HG03175 (cell line): ENCODE measurements around the gene HTR3B.
"Not testable (repeated sequence)": the region's sequence is repeated elsewhere in the genome, so short reads cannot be mapped to it uniquely, and the experiment has no call there.

Source experiments
- ATAC-seq: cut with Tn5 transposase; IDR thresholded peaks from one replicate; pipeline ENCODE4 v1.9.1; 2021; ENCODE audit warnings: mild to moderate bottlenecking, moderate library complexity; ENCODE audit not compliant: unreplicated experiment

The HTR3B gene

DNA sequence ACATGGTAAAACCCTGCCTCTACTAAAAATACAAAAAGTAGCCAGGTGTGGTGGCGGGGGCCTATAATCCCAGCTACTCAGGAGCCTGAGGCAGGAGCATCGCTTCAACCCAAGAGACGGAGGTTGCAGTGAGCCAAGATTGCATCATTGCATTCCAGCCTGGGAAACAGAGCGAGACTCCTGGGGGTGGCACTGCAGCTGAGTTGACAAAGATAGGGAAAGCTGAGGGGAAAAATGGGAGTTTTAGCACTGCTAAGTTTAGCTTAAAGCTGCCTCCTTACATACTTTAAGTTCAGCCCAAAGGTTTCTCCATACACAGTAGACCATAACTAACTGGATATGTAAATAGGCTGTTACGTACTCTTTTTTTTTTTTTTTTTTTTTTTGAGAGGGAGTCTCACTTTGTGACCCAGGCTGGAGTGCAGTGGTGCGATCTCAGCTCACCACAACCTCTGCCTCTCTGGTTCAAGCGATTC is 20.2 kb upstream of the HTR3B start:
- ATAC-seq, result no peak

DNA sequence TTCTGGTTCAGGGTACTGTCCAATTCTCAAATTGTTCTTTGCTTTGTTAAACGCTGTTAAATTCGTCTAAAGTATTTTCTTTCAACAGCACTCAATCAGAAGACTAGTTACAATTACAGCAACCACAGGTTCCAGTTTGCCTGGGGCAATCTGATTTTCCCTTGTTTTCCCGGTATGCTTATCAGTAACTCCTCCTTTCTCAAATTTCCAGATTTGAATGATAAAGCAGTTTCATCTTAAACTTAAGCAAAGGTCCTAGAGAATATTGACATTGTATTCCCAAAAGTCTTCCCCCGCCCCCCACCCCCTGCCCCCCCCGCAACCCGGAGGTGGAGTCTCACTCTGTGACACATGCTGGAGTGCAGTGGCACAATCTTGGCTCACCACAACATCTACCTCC is 18.7 kb upstream of the HTR3B start:
- no peak for ATAC-seq

GRCh38 chr11:113888848-113889247 is 15.7 kb upstream of the HTR3B start:
- no peak for ATAC-seq

GRCh38 chr11:113894421-113894996 is 10.1 kb upstream of the HTR3B start:
- ATAC-seq, result no peak

GRCh38 chr11:113895367-113896155 is 9.0 kb upstream of the HTR3B start:
- no peak for ATAC-seq

DNA sequence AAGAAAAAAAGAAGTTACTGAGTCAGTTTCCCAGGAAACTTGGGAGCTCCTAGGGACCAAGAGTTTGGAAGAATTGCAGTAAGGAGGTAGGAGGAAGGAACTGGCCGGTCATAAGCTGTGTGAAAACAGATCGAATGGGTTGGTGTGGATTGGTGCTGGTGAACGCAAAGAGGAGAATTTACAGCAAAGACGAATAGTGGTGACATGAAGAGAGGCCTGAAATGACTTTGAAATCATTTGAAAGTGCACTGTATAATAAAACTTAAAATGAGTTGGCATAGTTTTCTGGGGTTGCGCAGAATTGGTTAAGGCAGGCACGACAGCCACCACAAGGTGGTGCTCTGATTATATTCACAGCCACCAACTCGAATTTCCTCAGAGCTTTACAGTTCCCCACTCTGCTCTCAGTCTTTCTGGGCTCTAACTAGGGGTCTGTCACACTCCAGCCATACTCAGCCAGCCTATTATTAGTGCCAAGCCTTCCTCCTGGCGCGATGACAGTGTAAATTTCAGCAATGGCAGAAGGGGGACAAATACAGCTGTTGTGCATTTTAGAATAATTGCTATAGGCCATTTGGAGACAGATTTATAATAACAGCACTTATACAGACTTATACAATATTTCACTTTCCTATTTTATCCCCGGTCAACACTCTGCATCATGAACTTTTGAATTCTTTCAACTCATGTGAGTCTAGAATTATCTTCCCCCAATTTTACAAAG is 8.3 kb upstream of the HTR3B start:
- ATAC-seq, result no peak

GRCh38 chr11:113901141-113901540 is 3.5 kb upstream of the HTR3B start:
- no peak for ATAC-seq

DNA sequence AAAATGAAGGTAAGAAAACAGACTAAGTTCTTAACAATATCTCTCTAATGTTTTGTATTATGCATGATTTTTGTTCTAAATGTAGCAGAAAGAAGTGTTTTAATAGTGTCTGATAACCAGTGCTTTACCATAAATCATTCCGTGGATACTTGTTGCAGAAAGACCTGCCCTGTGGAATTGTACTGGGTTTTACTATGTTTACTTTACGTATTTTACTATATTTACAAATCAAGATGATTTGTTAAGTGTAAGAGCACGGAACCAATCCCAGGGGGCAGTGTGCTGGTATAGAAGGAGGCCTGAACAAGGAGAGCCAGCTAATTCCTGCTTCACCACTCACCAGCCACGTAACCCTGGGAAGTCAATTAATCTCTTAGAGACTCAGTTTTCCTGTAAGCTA is 1.4 kb downstream of the HTR3B start:
- no peak for ATAC-seq

GRCh38 chr11:113906516-113906915 is 1.9 kb downstream of the HTR3B start:
- ATAC-seq, result no peak

GRCh38 chr11:113907152-113907551 is 2.6 kb downstream of the HTR3B start:
- no peak for ATAC-seq

- no peak for ATAC-seq
These were observed 3.1 kb downstream of the HTR3B start for GRCh38 chr11:113907681-113908080.

GRCh38 chr11:113908098-113908497 is 3.5 kb downstream of the HTR3B start:
- ATAC-seq, result no peak

DNA sequence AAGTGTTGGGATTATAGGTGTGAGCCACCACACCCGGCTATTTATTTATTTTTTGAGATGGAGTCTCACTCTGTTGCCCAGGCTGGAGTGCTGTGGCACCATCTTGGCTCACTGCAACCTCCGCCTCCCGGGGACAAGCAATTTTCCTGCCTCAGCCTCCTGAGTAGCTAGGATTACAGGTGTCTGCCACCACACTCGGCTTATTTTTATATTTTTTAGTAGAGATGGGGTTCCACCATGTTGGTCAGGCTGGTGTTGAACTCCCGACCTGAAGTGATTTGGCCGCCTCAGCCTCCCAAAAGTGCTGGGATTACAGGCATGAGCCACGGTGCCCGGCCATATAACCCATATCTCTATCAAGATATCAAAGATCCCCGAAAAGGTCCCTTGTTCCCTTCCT is 6.9 kb downstream of the HTR3B start:
- not testable (repeated sequence) for ATAC-seq

GRCh38 chr11:113923572-113923971 is 19.0 kb downstream of the HTR3B start:
- no peak for ATAC-seq

- ATAC-seq, result no peak
These were observed 21.9 kb downstream of the HTR3B start for GRCh38 chr11:113926273-113927197.

DNA sequence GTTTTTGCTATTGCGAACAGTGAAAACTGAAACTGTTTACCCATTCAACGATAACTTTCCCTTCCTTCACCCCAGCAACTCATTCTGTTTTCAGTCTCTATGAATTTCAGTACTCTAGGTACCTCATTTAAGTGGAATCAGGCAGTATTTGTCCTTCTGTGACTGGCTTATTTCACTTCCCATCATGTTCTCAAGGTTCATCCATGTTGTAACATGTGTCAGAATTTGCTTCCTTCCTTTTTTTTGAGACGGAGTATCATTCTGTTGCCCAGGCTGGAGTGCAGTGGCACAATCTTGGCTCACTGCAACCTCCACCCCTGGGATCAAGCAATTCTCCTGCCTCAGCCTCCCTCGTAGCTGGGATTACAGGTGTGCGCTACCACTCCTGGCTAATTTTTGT is 23.7 kb downstream of the HTR3B start:
- ATAC-seq, result no peak

DNA sequence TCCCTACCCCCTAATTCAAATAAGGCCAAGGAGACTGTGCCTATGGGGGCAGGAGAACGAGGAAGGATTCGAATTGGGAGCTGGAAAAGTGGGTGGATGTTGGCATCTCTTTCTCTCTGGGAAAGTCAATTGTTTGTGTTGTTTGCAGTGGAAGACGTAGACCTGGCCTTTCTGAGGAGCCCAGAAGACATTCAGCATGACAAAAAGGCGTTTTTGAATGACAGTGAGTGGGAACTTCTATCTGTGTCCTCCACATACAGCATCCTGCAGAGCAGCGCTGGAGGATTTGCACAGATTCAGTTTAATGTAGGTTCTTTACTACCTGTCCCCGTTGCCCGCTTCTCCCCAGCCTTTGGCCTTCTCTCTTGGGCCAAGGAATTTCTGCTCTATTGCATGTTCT is 28.2 kb downstream of the HTR3B start:
- no peak for ATAC-seq

GRCh38 chr11:113934193-113934592 is 29.6 kb downstream of the HTR3B start:
- ATAC-seq, result not testable (repeated sequence)

DNA sequence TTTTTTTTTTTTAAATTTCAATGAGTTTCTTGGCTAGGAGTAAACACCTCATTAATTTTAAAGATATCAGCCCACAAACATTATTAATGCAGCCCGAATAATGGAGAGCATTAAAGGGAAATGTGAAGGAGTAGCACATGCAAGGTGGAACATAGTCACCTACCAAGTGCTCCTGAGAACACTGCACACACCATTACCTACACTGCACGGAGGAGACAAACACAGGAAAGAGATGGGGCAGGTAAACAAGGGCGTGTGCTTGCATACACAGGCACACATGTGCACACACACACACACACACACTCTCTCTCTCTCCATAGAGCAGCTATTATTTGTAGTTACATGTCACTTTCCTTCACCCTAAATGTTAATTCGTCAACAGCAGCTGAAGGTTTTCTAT is 30.2 kb downstream of the HTR3B start:
- ATAC-seq, result no peak

DNA sequence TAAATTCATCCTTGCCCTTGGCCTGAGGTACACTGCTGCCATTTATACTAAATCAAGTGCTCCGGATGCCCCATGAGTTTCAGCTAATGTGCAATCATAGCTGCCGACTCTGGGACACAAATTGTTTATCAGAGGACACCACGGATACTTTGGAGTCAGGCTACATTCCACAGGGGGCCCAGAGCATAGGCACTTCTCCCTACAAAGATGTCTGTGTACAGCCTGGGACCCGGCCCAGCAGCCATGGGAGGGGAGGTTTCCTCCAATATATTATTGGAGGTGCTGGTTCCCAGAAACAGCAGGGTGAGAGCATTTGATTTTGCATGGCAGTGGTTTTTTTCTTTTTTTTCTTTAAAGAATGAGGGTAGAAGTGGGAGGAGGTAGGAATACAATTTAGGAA is 31.3 kb downstream of the HTR3B start:
- ATAC-seq, result no peak

- no peak for ATAC-seq
These were observed 33.3 kb downstream of the HTR3B start for GRCh38 chr11:113937918-113938317.
